OCI-LY1 (cell line): Measurements from ENCODE around the gene ATG2A.

Experiments used
- EZH2 ChIP-seq: fragments of 200-600 bp; sonication (generic), shearing (Covaris generic); IDR thresholded peaks from 2 replicates; pipeline ENCODE4 v1.8.0; 2017; ENCODE audit warnings: borderline replicate concordance, mixed run types, mild to moderate bottlenecking, antibody characterized with exemption, low read length, moderate library complexity, mixed read lengths
- TF ChIP-seq, protein P1 (sequence below): fragments of 200-600 bp; sonication (generic), shearing (Covaris generic); IDR thresholded peaks from 2 replicates; pipeline ENCODE4 v1.5.1; 2017; ENCODE audit warnings: mild to moderate bottlenecking, antibody characterized with exemption, low read length, moderate library complexity, mixed read lengths

DNA sequence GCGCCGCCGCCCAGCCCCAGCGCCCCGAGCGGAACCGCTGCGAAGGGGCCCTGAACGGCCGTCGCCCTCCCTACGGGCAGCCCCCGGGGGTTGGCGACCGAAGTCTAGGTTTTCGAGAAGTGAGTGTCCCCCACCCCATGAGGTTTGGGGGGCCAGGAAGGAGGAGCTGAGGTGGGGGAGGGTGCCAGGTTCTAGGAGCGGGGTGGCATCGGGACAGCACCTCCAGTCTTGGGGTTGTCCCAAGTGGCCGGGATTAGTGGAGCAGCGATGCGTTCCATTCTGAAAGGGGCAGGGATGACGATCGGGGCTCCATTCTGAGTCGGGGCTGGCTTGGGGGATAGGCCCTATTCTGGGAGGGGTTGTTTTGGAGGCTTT lies 7.9 kb upstream of the ATG2A start:
- TF ChIP-seq, protein P1, sequence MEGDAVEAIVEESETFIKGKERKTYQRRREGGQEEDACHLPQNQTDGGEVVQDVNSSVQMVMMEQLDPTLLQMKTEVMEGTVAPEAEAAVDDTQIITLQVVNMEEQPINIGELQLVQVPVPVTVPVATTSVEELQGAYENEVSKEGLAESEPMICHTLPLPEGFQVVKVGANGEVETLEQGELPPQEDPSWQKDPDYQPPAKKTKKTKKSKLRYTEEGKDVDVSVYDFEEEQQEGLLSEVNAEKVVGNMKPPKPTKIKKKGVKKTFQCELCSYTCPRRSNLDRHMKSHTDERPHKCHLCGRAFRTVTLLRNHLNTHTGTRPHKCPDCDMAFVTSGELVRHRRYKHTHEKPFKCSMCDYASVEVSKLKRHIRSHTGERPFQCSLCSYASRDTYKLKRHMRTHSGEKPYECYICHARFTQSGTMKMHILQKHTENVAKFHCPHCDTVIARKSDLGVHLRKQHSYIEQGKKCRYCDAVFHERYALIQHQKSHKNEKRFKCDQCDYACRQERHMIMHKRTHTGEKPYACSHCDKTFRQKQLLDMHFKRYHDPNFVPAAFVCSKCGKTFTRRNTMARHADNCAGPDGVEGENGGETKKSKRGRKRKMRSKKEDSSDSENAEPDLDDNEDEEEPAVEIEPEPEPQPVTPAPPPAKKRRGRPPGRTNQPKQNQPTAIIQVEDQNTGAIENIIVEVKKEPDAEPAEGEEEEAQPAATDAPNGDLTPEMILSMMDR: no peak
- TF ChIP-seq EZH2: no peak
